Cardiac muscle cell (in vitro differentiated cells and primary cell): ENCODE measurements around the gene ACSL1. TPM values are rescaled to one million over a fixed set of nuclear protein-coding genes. Genes with fewer than 3 reads are reported as not detected.

Experiments
- DNase-seq, 2 donors: peaks; one replicate each; pipeline versions ENCODE4 v3.0.0 to v3.0.0-alpha.2; 2010 to 2017; ENCODE audit warnings: low read depth in 1 of 2, low spot score in 1 of 2
- H3K27ac ChIP-seq: fragments of 200-600 bp; sonication (generic); 2 replicates; pipeline ENCODE4 v1.5.1; 2016
- H3K27me3 ChIP-seq: fragments of 200-600 bp; sonication (generic); 2 replicates; pipeline ENCODE4 v1.6.0; 2016; ENCODE audit warnings: control low read depth
- H3K36me3 ChIP-seq: fragments of 200-600 bp; sonication (generic); 2 replicates; pipeline ENCODE4 v1.5.1; 2016; ENCODE audit warnings: control low read depth
- H3K4me1 ChIP-seq: fragments of 200-600 bp; sonication (generic); 2 replicates; pipeline ENCODE4 v1.8.1; 2017; ENCODE audit warnings: low read depth, mild to moderate bottlenecking, mixed run types
- H3K4me3 ChIP-seq: fragments of 200-600 bp; sonication (generic); 2 replicates; pipeline ENCODE4 v1.5.1; 2016; ENCODE audit warnings: mild to moderate bottlenecking
- H3K9me3 ChIP-seq: fragments of 200-600 bp; sonication (generic); 2 replicates; pipeline ENCODE4 v1.5.1; 2017; ENCODE audit warnings: low read depth, mild to moderate bottlenecking, control low read depth
- polyA plus RNA-seq: library from polyadenylated mRNA; unstranded; fragments of >200 nt; fragmentation: Nextera tagmentation; extraction: Ambion mirVana; gene quantifications from 2 replicates; pipeline ENCODE4 v1.2.1, GENCODE V29; 2016
- total RNA-seq: library from RNA; depleted of rRNA; stranded (reverse); fragments of >200 nt; gene quantifications from 2 replicates; pipeline ENCODE4 v1.2.3, GENCODE V29; 2016
- TF ChIP-seq, protein P1 (sequence below): IDR thresholded peaks from 2 replicates; pipeline ENCODE4 v1.5.1; 2012; ENCODE audit warnings: low read depth, mild to moderate bottlenecking, low read length

The ACSL1 gene
- total and polyA plus RNA-seq, 2 experiments from 2014 or later: 66.4 to 76.6 TPM

DNA sequence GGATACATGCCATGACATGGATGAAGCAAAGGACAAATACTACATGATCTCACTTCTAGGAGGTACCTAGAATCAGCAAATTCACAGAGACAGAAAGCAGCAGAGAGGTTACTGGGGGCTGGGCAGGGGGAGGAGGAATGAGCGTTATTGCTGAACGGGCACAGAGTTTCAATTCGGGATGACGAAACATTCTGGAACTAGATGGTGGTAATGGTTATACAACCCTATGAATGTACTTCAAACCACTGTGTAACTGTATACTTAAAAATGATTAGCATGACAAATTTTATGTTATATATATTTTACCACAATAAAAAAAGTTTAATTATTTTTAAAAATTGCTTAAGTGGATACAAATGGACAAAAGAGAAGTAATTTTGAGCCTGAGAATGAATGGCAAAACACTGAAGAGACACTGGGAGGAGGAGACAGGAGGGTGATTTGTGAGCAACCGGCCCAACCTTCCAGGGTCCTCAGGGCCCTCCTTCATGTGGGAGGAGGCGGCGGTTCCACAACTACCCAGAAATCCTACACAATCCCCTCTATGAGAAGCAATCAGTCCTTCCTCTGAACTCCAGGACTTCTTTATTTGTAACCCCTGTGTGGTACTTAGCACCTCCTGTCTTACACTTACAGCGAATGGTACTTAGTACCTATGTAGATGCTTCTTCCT is 14.1 kb downstream of the ACSL1 start:
- Histone ChIP-seq H3K9me3 (no peaks in the 10 kb centered on the region), H3K4me3 (no peak overlapping the region), H3K36me3 (no peaks in the 10 kb centered on the region), H3K27ac (no peak overlapping the region), H3K27me3 (no peaks in the 10 kb centered on the region), H3K4me1 (peaks cover 52% of the 10 kb centered on the region)
- DNase-seq: peak in 1 of 2 donors; percentile 68
- TF ChIP-seq, protein P1, sequence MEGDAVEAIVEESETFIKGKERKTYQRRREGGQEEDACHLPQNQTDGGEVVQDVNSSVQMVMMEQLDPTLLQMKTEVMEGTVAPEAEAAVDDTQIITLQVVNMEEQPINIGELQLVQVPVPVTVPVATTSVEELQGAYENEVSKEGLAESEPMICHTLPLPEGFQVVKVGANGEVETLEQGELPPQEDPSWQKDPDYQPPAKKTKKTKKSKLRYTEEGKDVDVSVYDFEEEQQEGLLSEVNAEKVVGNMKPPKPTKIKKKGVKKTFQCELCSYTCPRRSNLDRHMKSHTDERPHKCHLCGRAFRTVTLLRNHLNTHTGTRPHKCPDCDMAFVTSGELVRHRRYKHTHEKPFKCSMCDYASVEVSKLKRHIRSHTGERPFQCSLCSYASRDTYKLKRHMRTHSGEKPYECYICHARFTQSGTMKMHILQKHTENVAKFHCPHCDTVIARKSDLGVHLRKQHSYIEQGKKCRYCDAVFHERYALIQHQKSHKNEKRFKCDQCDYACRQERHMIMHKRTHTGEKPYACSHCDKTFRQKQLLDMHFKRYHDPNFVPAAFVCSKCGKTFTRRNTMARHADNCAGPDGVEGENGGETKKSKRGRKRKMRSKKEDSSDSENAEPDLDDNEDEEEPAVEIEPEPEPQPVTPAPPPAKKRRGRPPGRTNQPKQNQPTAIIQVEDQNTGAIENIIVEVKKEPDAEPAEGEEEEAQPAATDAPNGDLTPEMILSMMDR: no peak

DNA sequence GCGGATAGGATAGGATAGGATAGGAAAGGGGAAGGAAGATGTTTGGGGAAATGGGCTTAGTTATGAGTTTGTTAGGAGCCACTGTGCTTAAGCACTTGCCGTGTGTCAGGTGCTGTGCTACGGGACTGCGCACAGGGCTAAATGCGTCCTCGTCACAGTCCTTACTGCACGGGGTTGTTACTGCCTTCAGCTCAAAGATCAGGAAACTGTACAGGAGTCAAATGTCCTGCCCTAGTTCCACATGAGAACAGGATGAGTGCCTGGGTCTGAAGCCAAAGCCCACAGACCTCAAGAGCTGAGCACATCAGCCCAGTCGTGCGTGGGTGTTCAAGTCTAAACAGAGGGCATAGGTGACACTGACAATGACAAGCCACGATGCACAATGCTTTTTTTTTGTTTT is 15.0 kb downstream of the ACSL1 start:
- peaks cover 52% of the 10 kb centered on the region for H3K4me1 ChIP-seq
- no peak overlapping the region for H3K27ac ChIP-seq
- no peaks in the 10 kb centered on the region for H3K36me3 ChIP-seq
- TF ChIP-seq, protein P1: no peak
- no peak overlapping the region for H3K4me3 ChIP-seq
- H3K9me3 ChIP-seq: no peaks in the 10 kb centered on the region
- DNase-seq: no peak
- H3K27me3 ChIP-seq: no peaks in the 10 kb centered on the region

DNA sequence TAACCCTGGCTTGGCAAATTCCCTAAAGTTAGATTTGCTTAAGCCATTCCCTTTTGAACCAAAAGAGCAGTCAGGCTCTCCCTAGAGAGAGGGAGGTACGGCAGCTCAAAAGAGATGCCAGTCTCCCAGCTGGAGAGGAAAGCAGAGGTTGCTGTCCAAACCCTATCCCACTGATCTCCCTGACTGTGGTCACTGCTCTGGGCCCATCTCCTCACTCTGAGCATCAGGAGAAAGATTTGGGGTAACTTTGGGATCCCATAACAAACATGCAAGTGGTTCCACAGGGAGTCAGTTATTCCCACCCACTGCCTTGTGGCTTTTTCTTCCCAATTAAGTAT is 17.1 kb downstream of the ACSL1 start:
- Histone ChIP-seq H3K4me1 (peaks cover 53% of the 10 kb centered on the region), H3K27ac (no peak overlapping the region), H3K27me3 (no peaks in the 10 kb centered on the region), H3K36me3 (no peaks in the 10 kb centered on the region), H3K9me3 (no peaks in the 10 kb centered on the region), H3K4me3 (no peak overlapping the region)
- DNase-seq: peak in 1 of 2 donors; percentile 34
- TF ChIP-seq, protein P1: no peak

DNA sequence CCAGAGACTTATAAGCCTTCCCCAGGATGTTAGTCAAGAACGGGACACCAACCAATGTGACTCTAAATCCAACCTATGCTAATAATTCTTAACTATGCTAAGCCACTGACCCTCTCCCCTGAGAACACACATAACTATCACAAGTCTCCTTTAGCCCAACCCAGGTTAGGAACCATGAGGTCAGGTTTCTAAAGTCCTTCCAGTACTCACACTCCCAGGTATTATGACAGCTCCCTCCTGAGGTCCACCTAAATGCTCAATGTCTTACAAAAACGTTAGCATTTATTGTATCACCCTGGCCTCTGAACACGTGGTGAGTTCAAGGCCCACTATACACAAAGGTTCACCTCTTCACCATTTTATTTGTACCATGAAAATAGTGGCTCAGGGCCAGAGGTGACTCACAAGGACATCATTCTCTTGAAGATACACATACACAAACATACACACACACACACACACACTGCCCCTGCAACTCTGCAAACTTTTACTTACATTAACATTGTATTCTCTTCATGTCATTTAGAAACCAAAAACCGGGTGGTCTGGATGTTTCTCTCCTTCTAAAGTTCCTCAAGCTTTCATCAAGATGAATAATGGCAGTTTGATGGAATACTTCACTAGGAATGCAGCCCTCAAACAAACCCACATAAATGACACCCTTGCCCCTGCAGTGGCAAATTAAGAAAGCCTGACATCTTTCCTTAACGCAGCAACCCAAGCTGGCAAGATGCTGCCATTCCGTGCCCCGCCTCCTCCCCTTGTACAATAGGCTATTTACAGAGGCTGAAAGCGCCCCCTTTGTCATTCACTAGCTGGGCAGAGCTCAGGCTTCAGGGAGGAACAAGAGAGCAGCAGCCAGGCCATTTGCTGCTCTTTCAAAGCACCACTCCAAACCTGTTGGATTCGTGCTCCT is 17.7 kb downstream of the ACSL1 start:
- Histone ChIP-seq H3K4me3 (no peak overlapping the region), H3K9me3 (no peaks in the 10 kb centered on the region), H3K27me3 (no peaks in the 10 kb centered on the region), H3K36me3 (no peaks in the 10 kb centered on the region), H3K4me1 (peaks cover 48% of the 10 kb centered on the region), H3K27ac (no peak overlapping the region)
- peak; percentile 41 to 52 for DNase-seq
- TF ChIP-seq, protein P1: no peak

DNA sequence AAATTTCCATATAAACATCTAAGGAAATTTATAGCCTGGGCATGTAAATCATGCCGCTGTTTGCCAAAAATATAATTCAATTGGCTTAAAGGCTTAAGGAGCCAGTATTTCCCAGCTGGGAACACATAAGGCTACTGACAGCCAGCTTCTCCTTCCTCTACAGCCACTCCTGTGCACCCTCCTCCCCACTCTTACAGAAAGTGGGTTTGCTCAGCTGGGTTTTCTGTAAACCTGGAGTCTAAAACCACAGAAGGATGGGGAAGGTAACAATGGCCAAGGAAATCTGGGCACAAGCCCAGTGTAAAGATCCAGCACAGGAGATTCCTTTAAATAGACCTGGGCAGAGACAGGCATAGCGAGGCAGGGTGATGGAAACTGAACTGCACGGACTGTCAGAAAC is 18.5 kb downstream of the ACSL1 start:
- peaks cover 41% of the 10 kb centered on the region for H3K4me1 ChIP-seq
- DNase-seq: no peak
- H3K27me3 ChIP-seq: no peaks in the 10 kb centered on the region
- no peak overlapping the region for H3K27ac ChIP-seq
- no peaks in the 10 kb centered on the region for H3K9me3 ChIP-seq
- no peaks in the 10 kb centered on the region for H3K36me3 ChIP-seq
- TF ChIP-seq, protein P1: no peak
- no peak overlapping the region for H3K4me3 ChIP-seq
